ENCODE data around the gene CAPN10.

GRCh38 chr2:240648155-240648649 is 61.7 kb downstream of the CAPN10 start:
- TF ChIP-seq EZH2phosphoT487 (conservative IDR thresholded peaks at IDR 0.05; ENCODE audit: low read length) (no peak), CTCF (IDR thresholded peaks at IDR 0.05; ENCODE audit: insufficient read depth, low read length, poor library complexity, severe bottlenecking) (no peak)

All from SU-DHL-6 (cell line).